H9 (cell line): ENCODE data around the gene RABGEF1. TPM values are rescaled to one million over a fixed set of nuclear protein-coding genes. Genes with fewer than 3 reads are reported as not detected.
"Not testable (repeated sequence)": the region's sequence is repeated elsewhere in the genome, so short reads cannot be mapped to it uniquely, and the experiment has no call there.

ENCODE experiments used
- DNase-seq: peaks from one replicate; pipeline ENCODE4 v3.0.0-alpha.2; 2017
- H2AFZ ChIP-seq: one replicate; pipeline ENCODE4 v1.6.1; 2013; ENCODE audit warnings: mild to moderate bottlenecking, low read length, control low read depth, moderate library complexity
- H2AK5ac ChIP-seq: 2 replicates; pipeline ENCODE4 v1.6.1; 2013; ENCODE audit warnings: low read length, control low read depth, mixed read lengths; ENCODE audit not compliant: insufficient read length
- H2BK120ac ChIP-seq: one replicate; pipeline ENCODE4 v1.6.1; 2013; ENCODE audit warnings: low read depth, mild to moderate bottlenecking, low read length, control low read depth, inconsistent platforms; ENCODE audit not compliant: poor library complexity, severe bottlenecking
- H2BK12ac ChIP-seq: 2 replicates; pipeline ENCODE4 v1.6.1; 2013; ENCODE audit warnings: low read length, control low read depth, mixed read lengths, low read depth; ENCODE audit not compliant: insufficient read length
- H2BK15ac ChIP-seq: 2 replicates; pipeline ENCODE4 v1.6.1; 2013; ENCODE audit warnings: low read depth, low read length, control low read depth
- H2BK20ac ChIP-seq: one replicate; pipeline ENCODE4 v1.6.1; 2013; ENCODE audit warnings: low read depth, mild to moderate bottlenecking, low read length, control low read depth, inconsistent platforms; ENCODE audit not compliant: poor library complexity, severe bottlenecking
- H2BK5ac ChIP-seq: 2 replicates; pipeline ENCODE4 v1.6.1; 2013; ENCODE audit warnings: low read length, control low read depth, mixed read lengths; ENCODE audit not compliant: insufficient read length
- H3K14ac ChIP-seq: 2 replicates; pipeline ENCODE4 v1.6.1; 2013; ENCODE audit warnings: low read length, control low read depth; ENCODE audit not compliant: insufficient read depth
- H3K18ac ChIP-seq: 2 replicates; pipeline ENCODE4 v1.6.1; 2013; ENCODE audit warnings: low read depth, mild to moderate bottlenecking, mixed read lengths, low read length, control low read depth; ENCODE audit not compliant: insufficient read length
- H3K23ac ChIP-seq: 2 replicates; pipeline ENCODE4 v1.6.1; 2013; ENCODE audit warnings: low read length, control low read depth, mixed read lengths, low read depth; ENCODE audit not compliant: insufficient read length
- H3K23me2 ChIP-seq: 2 replicates; pipeline ENCODE4 v1.6.1; 2013; ENCODE audit warnings: low read depth, mild to moderate bottlenecking, mixed read lengths, low read length, control low read depth; ENCODE audit not compliant: insufficient read length, poor library complexity, severe bottlenecking
- H3K27ac ChIP-seq: 2 replicates; pipeline ENCODE4 v1.5.1; 2013; ENCODE audit warnings: low read length, control low read depth, mixed read lengths, low read depth; ENCODE audit not compliant: insufficient read length
- H3K27me3 ChIP-seq: 2 replicates; pipeline ENCODE4 v1.6.1; 2013; ENCODE audit warnings: low read length, control low read depth, inconsistent platforms; ENCODE audit not compliant: insufficient read depth
- H3K4ac ChIP-seq: 2 replicates; pipeline ENCODE4 v1.6.1; 2013; ENCODE audit warnings: low read depth, mild to moderate bottlenecking, control low read depth, inconsistent platforms, low read length, moderate library complexity
- H3K4me1 ChIP-seq: 2 replicates; pipeline ENCODE4 v1.6.1; 2013; ENCODE audit warnings: low read length, control low read depth, inconsistent platforms; ENCODE audit not compliant: insufficient read depth
- H3K4me2 ChIP-seq: 2 replicates; pipeline ENCODE4 v1.6.1; 2013; ENCODE audit warnings: low read length, control low read depth, mixed read lengths; ENCODE audit not compliant: insufficient read length, insufficient read depth
- H3K56ac ChIP-seq: 2 replicates; pipeline ENCODE4 v1.6.1; 2013; ENCODE audit warnings: low read depth, mild to moderate bottlenecking, mixed read lengths, low read length, control low read depth; ENCODE audit not compliant: insufficient read length
- H3K79me1 ChIP-seq: 2 replicates; pipeline ENCODE4 v1.6.1; 2013; ENCODE audit warnings: low read depth, mild to moderate bottlenecking, moderate library complexity, low read length, control low read depth, inconsistent platforms; ENCODE audit not compliant: insufficient read depth, poor library complexity, severe bottlenecking
- H3K79me2 ChIP-seq: 2 replicates; pipeline ENCODE4 v1.6.1; 2013; ENCODE audit warnings: low read length, control low read depth, inconsistent platforms; ENCODE audit not compliant: insufficient read depth
- H3K9ac ChIP-seq: 2 replicates; pipeline ENCODE4 v1.6.1; 2013; ENCODE audit warnings: low read length, control low read depth, mixed read lengths; ENCODE audit not compliant: insufficient read length; ENCODE audit errors: extremely low read depth
- H3K9me3 ChIP-seq: one replicate; pipeline ENCODE4 v1.6.1; 2013; ENCODE audit warnings: low read depth, low read length, inconsistent platforms; ENCODE audit not compliant: control insufficient read depth
- H3T11ph ChIP-seq: one replicate; pipeline ENCODE4 v1.6.1; 2013; ENCODE audit warnings: mild to moderate bottlenecking, low read length, control low read depth, inconsistent platforms
- H4K20me1 ChIP-seq: one replicate; pipeline ENCODE4 v1.6.1; 2013; ENCODE audit not compliant: control insufficient read depth, insufficient read length, insufficient read depth
- H4K5ac ChIP-seq: 2 replicates; pipeline ENCODE4 v1.6.1; 2013; ENCODE audit warnings: low read depth, mild to moderate bottlenecking, mixed read lengths, low read length, control low read depth; ENCODE audit not compliant: insufficient read length
- H4K8ac ChIP-seq: replicated peaks from 2 replicates; pipeline ENCODE4 v1.6.1; 2013; ENCODE audit warnings: low read length, control low read depth, mixed read lengths, low read depth; ENCODE audit not compliant: insufficient read length
- H4K91ac ChIP-seq: 2 replicates; pipeline ENCODE4 v1.6.1; 2013; ENCODE audit warnings: low read depth, mild to moderate bottlenecking, moderate library complexity, mixed read lengths, low read length, control low read depth; ENCODE audit not compliant: insufficient read length
- H3K27ac Mint-ChIP-seq, 3 experiments: 2 replicates in 2 of 3; 3 replicates in 1 of 3; pipeline ENCODE4 v1.8.0; 2020 to 2021; ENCODE audit warnings: mixed read lengths in 3 of 3, mild to moderate bottlenecking in 1 of 3, moderate library complexity in 1 of 3
- H3K27me3 Mint-ChIP-seq: 2 replicates; pipeline ENCODE4 v1.8.0; 2021; ENCODE audit warnings: low read depth, mild to moderate bottlenecking, moderate library complexity, mixed read lengths
- H3K36me3 Mint-ChIP-seq, 3 experiments: 2 replicates in 2 of 3; 3 replicates in 1 of 3; pipeline ENCODE4 v1.8.0; 2020 to 2021; ENCODE audit warnings: low read depth in 3 of 3, mixed read lengths in 3 of 3; ENCODE audit not compliant: insufficient read depth in 1 of 3
- H3K4me1 Mint-ChIP-seq, 2 experiments: 2 replicates each; pipeline ENCODE4 v1.8.0; 2020; ENCODE audit warnings: mixed read lengths in 2 of 2
- H3K4me3 Mint-ChIP-seq, 2 experiments: 2 replicates in 1 of 2; 3 replicates in 1 of 2; pipeline ENCODE4 v1.8.0; 2020 to 2021; ENCODE audit warnings: mild to moderate bottlenecking in 2 of 2, mixed read lengths in 2 of 2, moderate library complexity in 1 of 2
- H3K9me3 Mint-ChIP-seq, 2 experiments: 2 replicates in 1 of 2; 3 replicates in 1 of 2; pipeline ENCODE4 v1.8.0; 2020; ENCODE audit warnings: mild to moderate bottlenecking in 2 of 2, mixed read lengths in 2 of 2, moderate library complexity in 1 of 2
- WGBS: extraction: QIAGEN DNeasy Blood & Tissue Kit; methylation state at CpG from one replicate; pipeline ENCODE4 v1.1.7; 2013; ENCODE audit warnings: missing lambda C conversion rate, low lambda C conversion rate, mixed read lengths; ENCODE audit not compliant: insufficient read length; ENCODE audit errors: extremely low coverage; 5-methylcytosine and 5-hydroxymethylcytosine counted together
- total RNA-seq: library from RNA; stranded (reverse); gene quantifications from 2 replicates; pipeline ENCODE4 v1.2.1, GENCODE V29; 2021

RABGEF1 gene
- total RNA-seq, 1 experiment from 2014 or later, result 17.3 TPM

DNA sequence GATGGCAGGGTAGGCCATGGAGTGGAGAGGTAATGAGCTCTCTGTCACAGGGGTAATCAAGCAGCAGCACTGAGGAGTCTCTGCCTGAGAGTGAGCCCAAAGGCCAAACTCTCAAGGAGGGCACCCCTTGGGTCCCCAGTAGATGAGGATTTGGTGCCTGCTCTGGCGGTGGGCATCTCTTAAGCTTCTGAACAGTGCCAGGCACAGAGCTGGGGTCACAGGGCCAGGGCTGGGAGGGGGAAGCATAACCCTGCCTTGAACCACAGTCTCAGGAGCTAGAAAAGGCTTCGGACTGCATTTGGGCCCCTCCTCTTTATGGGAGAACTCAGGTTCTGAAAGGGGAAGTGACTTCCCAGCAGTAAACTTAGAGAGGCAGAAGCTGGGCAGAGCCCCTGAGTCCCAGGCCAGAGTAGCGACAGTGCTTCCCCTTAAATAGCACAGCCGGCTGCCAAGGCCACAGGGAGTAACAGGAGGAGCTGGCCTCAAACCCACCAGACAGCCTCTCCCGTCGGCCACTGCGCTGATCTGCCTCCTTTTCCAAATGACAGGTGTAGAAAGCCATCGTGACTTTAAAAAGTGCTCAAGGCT, 76.8 kb downstream of the RABGEF1 start:
- H3K79me1 ChIP-seq, H4K5ac ChIP-seq, H3K56ac ChIP-seq, H3K36me3 Mint-ChIP-seq, H3K27ac ChIP-seq, H2AK5ac ChIP-seq, H2BK5ac ChIP-seq, H3K23me2 ChIP-seq, H4K20me1 ChIP-seq, H4K91ac ChIP-seq, H3K9me3 ChIP-seq, H3K4me1 ChIP-seq, H4K8ac ChIP-seq, H3K4me3 Mint-ChIP-seq, H3K27ac Mint-ChIP-seq, DNase-seq, H3K4me2 ChIP-seq, H3K14ac ChIP-seq, H3T11ph ChIP-seq, H3K18ac ChIP-seq, H3K4ac ChIP-seq, H3K23ac ChIP-seq, H2BK15ac ChIP-seq, H2BK120ac ChIP-seq, H2AFZ ChIP-seq, H3K9me3 Mint-ChIP-seq, H3K27me3 Mint-ChIP-seq, H3K9ac ChIP-seq, H2BK20ac ChIP-seq, H3K27me3 ChIP-seq, H3K79me2 ChIP-seq, H2BK12ac ChIP-seq: not testable (repeated sequence)
- no CpG with 5 or more reads among the region's 8 CpGs for WGBS
- peaks cover 8 to 12% of the 10 kb centered on the region in 2 experiments for H3K4me1 Mint-ChIP-seq

DNA sequence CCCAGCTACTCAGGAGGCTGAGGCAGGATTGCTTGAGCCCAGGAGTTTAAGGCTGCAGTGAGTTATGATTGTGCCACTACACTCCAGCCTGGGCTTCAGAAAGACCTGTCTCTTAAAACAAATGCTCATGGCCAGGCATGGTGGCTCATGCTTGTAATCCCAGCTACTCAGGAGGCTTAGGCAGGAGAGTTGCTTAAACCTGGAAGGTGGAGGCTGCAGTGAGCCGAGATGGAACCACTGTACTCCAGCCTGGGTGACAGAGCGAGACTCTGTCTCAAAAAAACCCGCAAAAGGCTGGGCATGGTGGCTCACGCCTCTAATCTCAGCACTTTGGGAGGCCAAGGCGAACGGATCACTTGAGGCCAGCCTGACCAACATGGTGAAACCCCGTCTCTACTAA, 77.4 kb downstream of the RABGEF1 start:
- no CpG with 5 or more reads among the region's 7 CpGs for WGBS
- H3K4me1 Mint-ChIP-seq, result peaks cover 8 to 11% of the 10 kb centered on the region in 2 experiments

More for the DNA sequence above, 77.4 kb downstream of the RABGEF1 start:
- not testable (repeated sequence) for H2BK20ac ChIP-seq, H3K27me3 Mint-ChIP-seq, H3K23ac ChIP-seq, H3K18ac ChIP-seq, H2AK5ac ChIP-seq, H3K27ac Mint-ChIP-seq, H4K8ac ChIP-seq, H3K79me1 ChIP-seq, H3K36me3 Mint-ChIP-seq, H2AFZ ChIP-seq, H3K9ac ChIP-seq, H3T11ph ChIP-seq, DNase-seq, H2BK15ac ChIP-seq, H3K4ac ChIP-seq, H2BK5ac ChIP-seq, H3K14ac ChIP-seq, H3K56ac ChIP-seq, H4K91ac ChIP-seq, H4K5ac ChIP-seq, H3K79me2 ChIP-seq, H3K27me3 ChIP-seq, H2BK120ac ChIP-seq, H2BK12ac ChIP-seq, H3K9me3 Mint-ChIP-seq, H3K9me3 ChIP-seq, H3K23me2 ChIP-seq, H3K27ac ChIP-seq, H4K20me1 ChIP-seq, H3K4me3 Mint-ChIP-seq, H3K4me2 ChIP-seq, H3K4me1 ChIP-seq
